Bone marrow (tissue), 2 donors: ENCODE data around the gene ATP2A3.

ENCODE experiments used
- DNase-seq, 2 donors: peaks; one replicate each; lab custom pipeline; 2025; lab: John Stamatoyannopoulos, UW

ATP2A3 gene

DNA sequence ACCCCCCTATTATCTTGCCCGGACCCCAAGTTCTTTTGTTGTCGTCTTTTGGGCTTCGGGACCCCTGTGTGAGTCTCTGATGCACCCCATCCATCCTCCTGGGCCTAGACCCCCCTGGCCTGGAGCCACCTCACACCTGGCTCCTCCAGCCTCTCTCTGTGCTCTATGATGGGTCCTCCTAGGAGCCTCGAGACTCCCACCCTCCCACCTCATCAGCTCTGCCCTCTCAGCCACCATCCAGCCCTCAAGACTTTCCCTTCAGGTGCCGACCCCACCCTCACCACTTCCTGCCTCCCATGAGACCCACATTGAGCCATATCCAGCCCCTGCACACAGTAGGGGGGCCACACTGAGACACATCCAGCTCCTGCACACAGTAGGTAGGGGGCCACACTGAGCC, 8.7 kb upstream of the ATP2A3 start:
- DNase-seq, result no peak

DNA sequence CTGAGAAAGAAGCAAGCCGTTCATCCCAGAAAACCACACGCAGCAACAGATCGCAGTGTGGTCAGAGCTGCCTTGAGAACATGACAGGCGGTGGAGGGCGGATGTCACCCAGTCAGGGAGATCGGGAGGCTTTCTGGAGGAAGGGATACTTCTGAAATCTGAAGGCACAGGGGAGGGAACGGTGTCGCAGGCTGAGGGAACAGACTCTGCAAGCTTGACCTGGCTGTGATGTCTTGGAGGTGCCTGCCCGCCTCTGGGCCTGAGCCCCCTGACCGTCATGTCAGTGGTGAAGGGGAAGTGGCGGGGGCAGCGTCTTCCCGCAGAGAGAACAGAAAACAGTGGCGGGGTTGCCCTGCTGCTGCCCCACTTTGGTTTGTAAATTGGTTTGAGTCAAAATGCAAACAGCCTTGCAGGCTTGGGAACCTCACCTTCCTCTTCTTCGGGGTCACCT, 8.1 kb upstream of the ATP2A3 start:
- DNase-seq, result no peak

DNA sequence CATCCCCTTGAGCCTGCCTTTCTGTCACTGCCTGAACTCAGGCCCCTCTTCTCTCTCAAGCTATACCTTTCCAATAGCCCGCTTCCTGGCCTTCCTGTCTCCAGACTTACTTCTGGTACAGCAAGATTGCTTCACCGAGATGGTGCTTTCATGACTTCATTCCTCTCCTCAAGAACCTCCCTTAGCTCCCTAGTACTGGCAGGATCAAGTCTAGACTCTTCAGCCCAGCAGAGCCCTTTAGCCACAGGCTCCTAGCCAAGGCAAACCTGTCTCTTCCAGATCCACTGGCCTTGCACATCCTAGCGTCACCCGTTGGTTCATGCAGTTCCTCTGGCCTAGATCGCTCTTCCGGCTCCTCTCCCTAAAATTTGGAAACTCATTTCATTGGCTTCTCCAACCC, 6.4 kb upstream of the ATP2A3 start:
- no peak for DNase-seq

DNA sequence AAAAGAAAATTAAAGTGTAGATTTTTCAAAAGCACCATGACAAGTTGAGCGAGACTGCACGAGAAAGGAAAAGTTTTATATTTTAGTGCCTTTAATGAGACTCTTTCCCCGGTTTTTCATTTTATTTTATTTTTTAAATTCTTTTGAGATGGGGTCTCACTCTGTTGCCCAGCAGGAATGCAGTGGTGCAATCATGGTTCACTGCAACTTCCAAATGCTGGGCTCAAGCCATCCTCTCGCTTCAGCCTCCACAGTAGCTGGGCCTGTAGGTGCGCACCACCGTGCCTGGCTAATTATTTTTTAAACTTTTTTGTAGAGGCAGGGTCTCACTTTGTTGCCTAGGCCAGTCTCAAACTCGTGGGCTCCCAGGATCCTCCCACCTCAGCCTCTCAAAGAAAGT, 5.7 kb upstream of the ATP2A3 start:
- DNase-seq, result no peak

DNA sequence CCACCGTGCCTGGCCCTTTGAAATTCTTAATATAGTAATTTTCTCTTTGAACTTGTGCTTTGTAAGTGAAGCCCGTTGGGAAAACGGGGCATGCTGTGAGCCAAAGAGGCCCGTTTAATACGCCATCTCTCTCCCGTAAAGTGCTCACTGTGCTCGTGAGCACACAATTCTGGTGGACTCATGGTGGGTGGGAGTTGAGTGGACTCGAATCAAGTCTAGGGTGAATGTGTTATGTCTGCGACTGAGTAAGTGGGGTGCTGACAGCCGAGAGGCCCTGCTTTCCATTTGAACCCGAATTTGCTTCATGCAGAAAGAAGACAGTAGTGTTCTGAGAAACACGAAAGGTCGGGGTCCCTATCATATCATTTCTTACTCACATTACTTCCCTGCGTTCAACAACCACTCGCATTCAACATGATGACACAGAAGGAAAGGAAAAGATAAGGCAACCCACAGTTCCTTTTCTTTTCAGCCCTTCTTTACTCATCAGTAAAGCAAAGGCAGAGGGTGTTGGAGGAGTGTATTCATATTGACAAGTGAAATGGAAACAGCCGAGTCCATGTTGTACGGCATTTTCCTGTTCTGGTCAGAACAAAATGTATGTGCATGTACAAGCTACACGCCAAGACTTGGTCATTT, 4.8 kb upstream of the ATP2A3 start:
- peak in 1 of 2 donors; percentile 53 for DNase-seq

DNA sequence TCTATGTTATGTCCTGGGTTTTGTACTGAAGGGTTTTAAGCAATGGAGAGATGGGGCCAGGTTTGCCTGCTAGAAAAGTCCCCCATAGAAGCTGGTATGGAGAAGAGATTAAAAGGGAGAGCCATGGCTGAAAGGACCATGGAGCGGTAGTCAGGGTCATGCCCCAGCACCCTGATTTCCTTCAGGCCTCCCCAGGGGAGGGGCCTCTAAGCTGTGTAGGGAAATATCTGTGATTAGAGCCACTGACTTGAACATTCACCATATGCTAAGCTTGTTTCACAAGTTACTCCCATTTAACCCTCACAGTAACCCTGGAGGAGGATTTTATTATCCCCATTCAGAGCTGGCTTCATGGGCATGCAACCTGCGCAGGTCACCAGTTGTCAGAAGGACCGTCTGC, 3.8 kb upstream of the ATP2A3 start:
- no peak for DNase-seq

DNA sequence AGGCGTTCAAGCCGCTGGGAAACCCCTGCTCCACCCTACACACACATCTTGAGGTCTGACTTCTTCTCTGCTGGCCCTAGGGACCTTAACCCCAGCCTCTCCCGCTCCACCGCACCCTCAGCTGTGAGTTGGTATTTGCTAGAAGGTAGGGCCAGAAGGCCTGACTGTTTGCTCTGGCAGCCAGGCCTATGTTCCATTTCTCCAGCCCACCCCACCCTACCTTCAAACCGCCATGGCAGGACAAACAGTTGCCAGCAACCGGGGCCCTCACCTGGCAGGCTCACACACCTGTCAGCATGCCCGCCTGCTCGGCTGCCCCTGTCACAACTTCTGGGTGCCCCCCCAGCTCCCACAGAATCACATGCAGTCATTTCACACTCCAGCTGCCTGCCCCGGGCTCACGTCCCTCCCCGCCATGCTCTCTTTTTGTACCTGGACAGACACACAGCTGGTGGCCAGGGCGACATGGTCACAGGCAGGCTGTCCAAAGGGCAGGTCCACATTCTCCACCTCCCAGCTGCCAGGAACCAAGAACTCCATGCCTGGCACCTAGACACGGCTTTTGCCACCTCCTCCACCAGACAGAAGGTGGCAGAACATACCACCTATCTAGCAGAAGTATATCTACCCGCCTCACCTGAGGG, 2.6 kb upstream of the ATP2A3 start:
- DNase-seq, result no peak

DNA sequence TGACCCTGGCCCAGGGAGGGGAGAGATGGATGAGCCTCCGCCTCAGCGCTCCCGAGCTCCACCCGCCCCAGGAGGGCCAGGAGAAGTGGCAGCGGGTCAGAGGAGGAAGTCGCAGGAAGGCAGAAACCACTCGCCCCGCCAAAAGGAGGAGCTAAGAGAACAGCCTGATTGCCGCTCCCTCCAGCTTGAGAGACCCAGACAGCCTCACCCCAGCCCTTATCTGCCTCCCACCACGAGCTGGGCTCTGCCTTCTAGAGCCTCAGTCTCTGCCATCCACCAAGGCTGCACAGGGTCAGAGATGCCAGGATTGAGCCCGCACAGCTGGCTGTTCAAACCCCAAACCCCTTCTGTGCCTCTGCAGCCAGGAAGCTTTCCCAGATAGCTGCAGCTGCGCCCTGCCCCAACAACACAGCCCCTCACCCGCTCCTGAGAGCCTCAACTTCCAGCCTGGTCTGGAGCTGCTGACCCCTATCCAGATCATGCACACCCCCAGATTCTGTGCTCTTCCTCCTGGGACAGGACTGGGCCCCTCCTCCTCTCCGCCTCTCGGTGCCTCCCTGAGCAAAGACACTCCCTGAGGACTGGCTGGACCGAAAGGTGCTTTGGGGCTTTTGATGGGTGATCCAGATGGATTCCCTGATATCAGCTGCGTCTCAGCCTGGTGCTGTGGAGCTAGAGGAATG, 1.0 kb upstream of the ATP2A3 start:
- peak; percentile 36 to 74 for DNase-seq

DNA sequence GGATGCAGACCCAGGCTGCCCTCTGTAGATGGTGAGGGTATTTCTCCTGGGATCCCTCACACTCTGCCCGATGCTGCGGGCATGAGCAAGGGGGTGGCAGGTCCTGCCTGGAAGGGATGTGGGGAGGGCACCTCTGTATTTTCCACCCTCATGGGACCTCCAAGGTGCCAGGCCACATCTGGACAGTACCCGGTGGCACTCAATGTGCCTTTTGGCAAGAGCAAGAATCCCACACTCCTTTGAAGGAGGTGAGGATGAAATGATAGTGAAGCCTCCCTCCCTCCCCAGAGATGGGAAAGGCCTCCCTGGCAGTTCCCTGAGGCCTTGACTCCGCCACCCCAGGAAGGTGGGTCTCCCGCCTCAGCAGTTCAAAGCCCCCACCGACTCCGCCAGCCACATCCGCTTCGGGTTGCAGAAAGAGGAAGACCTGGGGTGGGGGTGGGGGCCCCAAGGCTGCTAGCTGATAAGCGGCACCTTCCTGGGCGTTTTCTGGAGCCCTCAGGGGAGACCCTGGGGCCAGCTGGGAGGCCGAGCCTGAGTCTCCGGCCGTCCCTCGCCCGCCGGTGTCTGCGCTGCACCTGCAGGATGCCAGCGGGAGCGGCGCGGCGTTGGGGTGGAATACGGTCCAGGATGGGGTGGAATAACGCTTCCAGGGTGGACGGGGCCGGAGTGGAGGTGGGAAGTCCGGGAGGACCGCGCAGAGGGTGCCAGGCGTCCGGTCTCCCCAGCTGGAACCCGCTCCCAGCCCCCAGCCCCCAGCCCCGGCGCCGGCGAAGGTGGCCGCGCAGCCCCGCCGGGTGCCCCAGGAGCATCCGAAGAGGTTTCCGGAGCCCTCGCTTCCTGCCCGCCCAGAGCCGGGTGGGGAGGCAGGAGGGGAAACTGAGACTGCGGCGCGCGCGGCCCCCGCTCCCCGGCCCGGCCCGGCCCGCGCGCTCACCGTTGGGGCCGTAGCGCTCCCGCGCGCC, 718 bp downstream of the ATP2A3 start:
- peak in 1 of 2 donors; percentile 39 for DNase-seq

DNA sequence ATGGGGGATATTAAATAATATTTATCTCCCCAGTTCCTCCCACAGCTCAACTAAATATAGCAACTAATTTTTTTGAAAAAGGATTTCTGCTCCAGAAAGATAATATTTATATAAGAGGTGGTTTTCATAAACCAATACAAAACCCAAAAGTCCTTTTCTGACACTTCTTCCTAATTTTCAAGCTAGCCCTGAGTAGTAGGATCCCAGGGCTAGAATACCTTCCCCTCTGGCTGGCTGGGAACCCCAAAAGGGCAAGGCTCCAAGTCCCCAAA, 1.3 kb downstream of the ATP2A3 start:
- DNase-seq, result no peak

DNA sequence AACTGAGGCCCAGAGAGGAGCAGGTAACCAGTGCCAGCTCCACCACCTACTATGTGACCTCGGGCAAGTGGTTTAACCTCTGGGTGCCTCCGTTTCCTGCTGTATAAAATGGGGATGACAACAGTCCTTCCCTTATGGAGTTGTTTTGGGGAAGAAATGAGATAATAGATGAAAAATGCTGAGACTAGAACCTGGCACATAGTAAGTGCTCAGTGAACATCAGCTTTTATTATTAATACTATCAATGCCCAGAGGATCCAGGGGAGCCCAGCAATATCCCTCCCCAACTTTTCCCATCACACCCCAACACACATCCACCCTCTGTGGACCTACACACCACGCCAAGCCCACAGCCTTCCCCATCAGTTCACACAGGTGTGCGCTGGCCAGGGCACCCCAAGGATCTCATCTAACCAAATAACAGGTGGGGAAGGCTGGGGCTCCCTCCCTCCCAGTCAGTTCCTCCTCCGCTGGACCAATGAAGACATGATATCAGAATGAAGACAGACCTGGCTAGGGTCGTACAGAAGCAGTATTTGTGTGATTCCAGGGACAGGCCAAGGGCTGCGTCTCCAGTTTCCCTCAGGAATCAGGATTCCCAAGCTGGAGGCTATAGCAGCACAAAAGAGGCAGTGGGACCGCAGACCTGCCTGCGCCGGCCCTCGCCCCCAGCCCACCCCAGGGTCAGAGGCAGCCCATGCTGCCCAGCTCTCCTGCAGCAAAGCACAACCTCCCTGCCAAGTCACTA, 1.8 kb downstream of the ATP2A3 start:
- no peak for DNase-seq

DNA sequence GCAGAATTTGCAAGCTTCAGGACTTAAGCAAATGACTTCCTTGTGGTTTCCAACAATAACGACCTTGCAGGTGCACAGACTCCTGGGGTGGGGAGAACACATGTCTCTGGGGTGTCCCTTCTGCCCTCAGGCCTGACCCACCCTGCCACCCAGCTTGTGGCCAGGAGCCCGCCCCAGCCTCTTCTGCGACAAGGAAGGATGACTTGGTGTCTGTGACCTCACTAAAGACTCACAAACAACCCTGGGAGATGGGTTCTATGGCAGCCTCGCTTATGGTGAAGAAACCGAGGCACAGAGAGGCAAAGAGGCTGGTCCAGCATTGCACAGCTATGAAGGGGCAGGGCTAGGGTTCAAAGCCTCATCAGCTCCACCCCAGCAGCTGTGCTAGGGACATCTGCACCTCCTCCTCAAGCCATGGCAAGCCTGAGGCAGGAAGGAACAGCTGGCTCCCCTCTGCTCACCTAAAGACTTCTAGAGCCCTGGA, 2.6 kb downstream of the ATP2A3 start:
- no peak for DNase-seq

DNA sequence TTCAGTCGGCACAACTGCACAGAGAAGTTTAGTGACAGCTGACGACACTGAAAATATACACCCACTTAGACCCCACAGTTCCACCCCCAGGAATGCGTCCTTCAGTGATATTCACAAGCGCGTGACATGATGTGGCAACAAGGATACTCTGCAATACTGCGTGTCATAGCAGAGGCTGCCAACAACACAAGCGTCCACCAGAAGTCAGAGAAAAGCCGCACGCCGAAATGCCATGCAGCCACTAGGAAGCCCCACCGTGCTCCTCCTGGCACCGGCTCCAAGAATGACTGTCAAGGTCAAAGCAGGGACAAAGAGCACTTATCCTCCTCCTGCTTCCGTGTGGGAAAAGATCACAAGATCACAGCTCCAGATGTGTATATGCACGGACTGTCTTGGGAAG, 3.5 kb downstream of the ATP2A3 start:
- no peak for DNase-seq

DNA sequence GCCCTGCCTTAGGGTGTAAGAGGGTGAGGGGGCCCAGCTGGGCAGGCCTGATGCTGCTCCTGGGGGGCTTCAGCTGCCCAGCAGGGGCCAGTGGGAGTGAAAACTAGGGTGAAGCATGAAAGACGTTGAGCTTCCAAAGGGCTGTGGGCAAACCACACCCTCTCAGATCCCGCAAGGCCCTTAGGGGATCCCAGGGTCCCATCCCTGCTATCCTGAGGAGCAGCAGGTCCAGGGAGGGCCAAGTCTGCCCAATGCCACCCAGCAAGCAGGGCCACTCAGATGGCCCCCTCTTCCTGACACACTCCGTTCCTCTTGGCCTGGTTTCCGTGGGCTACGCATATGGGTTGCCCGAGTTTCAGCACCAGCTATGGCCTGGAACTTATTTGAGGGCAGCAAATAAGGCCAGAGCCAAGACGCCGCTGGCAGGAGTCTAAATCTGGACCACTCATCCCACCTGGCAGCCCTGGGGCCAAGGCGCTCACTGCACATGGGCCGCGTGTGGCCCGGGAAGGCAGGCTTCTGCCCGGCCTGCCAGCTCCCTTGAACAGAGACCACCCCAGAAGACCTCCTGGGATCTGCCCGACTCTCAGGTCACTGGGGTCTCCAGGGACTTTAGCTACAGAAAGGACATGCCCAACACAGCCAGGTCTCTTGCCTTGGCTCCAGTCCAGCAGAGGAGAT, 4.2 kb downstream of the ATP2A3 start:
- DNase-seq, result no peak

DNA sequence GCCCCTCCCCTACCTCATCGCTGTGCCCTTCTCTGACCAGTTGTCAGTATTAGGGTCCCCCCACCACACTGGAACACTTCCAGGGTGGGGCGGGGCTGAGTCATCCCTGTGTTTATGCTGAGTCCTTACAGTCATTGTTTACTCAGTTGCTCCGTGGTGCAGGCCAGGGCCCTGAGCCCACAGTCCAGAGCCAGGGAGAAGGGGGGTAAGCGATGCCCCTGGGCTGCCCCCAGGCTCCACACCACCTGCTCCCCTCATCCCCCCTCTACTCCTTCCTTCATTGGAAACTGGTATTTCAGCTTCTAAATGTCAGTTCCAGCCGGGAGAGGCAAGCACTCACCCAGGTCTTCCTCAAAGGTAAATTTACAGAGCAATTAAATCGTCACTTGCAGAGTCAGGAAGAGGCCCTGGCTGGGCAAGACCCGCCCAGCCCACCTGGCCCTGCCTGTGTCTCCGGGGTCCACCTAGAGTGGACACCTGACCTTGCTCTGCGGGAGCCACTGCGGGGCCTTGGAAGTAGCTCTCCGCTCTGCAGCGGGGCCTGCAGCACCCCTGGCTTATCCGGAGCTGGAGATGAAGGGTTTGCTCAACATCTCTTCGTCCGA, 4.8 kb downstream of the ATP2A3 start:
- no peak for DNase-seq

DNA sequence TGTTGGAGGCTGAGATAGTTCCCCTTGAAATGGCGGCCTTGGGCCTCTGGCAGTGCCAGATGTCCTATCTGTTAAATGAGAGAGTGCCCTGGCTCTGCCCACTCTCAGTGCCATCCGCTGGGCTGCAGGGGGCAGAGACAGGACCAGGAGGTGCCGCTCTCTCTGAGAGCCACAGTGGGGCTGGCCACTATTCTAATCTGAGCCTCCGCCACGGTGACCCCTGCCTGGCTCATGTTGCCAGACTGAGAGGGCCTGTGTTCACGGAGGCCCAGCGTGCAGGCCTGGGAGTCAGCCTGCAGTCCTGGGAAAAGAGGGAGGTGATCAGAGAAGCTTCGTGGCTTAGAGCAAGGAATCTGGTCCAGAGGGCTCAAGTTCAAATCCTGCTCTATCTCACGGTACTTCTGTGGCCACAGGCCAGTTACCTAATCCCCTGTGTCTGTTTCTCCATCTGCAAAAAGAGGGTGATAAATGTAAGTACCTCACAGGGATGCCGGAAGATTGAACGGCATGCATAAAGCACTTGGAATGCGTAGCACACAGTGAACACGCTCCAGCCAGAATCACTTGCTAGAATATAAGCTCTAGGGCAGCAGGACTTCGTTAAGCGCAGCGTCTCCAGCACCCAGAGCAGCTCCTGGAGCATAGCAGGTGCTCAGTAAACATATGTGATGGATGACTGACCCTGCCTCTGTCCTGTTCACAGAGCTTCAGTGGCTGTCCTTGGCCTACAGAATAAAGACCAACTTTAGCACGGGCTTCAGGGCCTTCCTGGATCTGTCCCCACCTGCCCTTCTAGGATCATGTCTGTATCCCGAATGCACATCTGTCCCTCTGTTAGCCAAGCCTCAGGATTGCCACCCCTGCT, 6.3 kb downstream of the ATP2A3 start:
- DNase-seq, result no peak

DNA sequence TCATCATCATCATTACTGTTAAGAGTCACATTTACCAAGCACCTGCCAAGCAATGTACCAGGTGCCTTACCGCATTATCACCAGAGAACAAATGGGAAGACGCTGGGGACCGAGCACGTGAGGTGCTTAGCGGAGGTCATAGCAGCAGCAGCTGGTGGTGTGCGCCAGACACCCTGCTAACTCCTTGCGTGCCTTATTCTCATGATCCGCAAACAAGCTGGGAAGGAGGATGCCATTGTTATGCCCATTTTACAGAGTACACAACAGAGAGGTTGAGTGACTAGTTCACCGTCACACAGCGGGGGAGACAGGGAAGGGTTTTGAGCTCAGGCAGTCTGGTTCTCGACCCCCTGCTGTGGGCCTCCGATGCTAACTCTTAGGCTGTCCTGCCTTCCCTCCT, 7.3 kb downstream of the ATP2A3 start:
- no peak for DNase-seq

DNA sequence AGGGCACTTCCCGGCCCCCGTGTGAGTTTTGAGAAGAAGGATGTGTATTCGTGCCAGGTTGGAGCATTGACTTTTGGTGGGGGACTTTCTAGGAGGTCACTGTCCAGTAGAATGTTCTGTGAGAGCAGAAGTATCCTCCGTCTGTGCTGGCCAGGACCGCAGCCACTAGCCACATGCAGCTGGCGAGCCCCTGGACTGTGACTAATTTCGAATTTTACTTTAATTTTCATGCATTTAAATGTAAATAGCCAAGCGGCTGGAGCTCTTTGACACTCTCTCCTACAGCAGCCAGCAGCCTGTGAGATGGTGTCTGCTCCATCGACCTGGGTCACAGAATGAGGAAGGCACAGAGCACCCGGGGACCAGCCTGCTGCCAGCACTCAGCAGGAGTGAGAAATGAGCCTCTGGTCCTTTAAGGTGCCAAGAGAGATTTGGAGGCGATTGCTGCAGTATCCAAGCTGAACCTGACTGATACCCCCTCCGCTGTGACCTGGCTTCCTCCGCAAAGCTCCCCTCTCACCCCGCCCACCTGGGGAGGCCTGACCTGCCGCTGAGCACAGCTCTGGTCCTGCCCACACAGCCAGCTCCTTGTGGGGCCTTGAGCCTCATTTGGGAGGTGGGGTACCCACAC, 7.8 kb downstream of the ATP2A3 start:
- DNase-seq, result no peak

DNA sequence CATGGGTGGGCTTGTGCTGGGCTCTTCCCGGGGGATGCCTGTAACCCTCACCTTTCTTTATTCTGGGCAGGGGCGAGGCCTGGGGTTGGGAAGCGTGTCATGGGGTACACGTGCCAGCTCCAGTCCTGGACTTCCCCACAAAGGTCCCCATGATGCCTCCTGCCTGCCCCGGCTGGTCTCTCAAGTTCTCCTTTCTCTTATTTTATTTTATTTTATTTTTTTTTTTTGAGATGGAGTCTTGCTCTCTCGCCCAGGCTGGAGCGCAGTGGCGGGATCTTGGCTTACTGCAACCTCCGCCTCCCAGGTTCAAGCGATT, 8.6 kb downstream of the ATP2A3 start:
- no peak for DNase-seq
